GM23248 (cell line): Measurements from ENCODE around the gene UGT1A10. TPM values are rescaled to one million over a fixed set of nuclear protein-coding genes. Genes with fewer than 3 reads are reported as not detected.
"Not testable (repeated sequence)": the region's sequence is repeated elsewhere in the genome, so short reads cannot be mapped to it uniquely, and the experiment has no call there.

Source experiments
- DNase-seq: peaks from one replicate; pipeline ENCODE4 v3.0.0-alpha.2; 2015
- H2AFZ ChIP-seq: fragments of 200-600 bp; sonication (generic); 2 replicates; pipeline ENCODE4 v1.6.1; 2016; ENCODE audit warnings: antibody characterized with exemption
- H3F3A ChIP-seq: fragments of 200-600 bp; sonication (generic); 2 replicates; pipeline ENCODE4 v1.6.1; 2016; ENCODE audit warnings: mild to moderate bottlenecking, antibody characterized with exemption, mixed run types; ENCODE audit not compliant: insufficient read depth
- H3K27ac ChIP-seq: fragments of 200-600 bp; sonication (generic); 2 replicates; pipeline ENCODE4 v1.5.1; 2016; ENCODE audit warnings: mild to moderate bottlenecking
- H3K27me3 ChIP-seq: fragments of 200-600 bp; sonication (generic); replicated peaks from 2 replicates; pipeline ENCODE4 v1.6.1; 2016; ENCODE audit warnings: mild to moderate bottlenecking; ENCODE audit not compliant: insufficient read depth
- H3K36me3 ChIP-seq: fragments of 200-600 bp; sonication (generic); 2 replicates; pipeline ENCODE4 v1.6.1; 2016; ENCODE audit warnings: low read depth, mild to moderate bottlenecking
- H3K4me1 ChIP-seq: fragments of 200-600 bp; sonication (generic); 2 replicates; pipeline ENCODE4 v1.6.1; 2016; ENCODE audit warnings: mild to moderate bottlenecking; ENCODE audit not compliant: insufficient read depth
- H3K4me2 ChIP-seq: fragments of 200-600 bp; sonication (generic); one replicate; pipeline ENCODE4 v1.6.1; 2016; ENCODE audit warnings: mild to moderate bottlenecking; ENCODE audit not compliant: unreplicated experiment
- H3K4me3 ChIP-seq: fragments of 200-600 bp; sonication (generic); 2 replicates; pipeline ENCODE4 v1.5.1; 2016; ENCODE audit warnings: mild to moderate bottlenecking
- H3K79me2 ChIP-seq: fragments of 200-600 bp; sonication (generic); 2 replicates; pipeline ENCODE4 v1.6.1; 2016; ENCODE audit warnings: mild to moderate bottlenecking; ENCODE audit not compliant: insufficient read depth
- H3K9ac ChIP-seq: fragments of 200-600 bp; sonication (generic); 2 replicates; pipeline ENCODE4 v1.6.1; 2016; ENCODE audit warnings: mild to moderate bottlenecking
- H3K9me2 ChIP-seq: fragments of 200-600 bp; sonication (generic); 2 replicates; pipeline ENCODE4 v1.6.1; 2016; ENCODE audit warnings: mixed run types, mild to moderate bottlenecking, moderate library complexity; ENCODE audit not compliant: insufficient read depth
- H3K9me3 ChIP-seq: fragments of 200-600 bp; sonication (generic); one replicate; pipeline ENCODE4 v1.6.1; 2017; ENCODE audit warnings: low read depth
- H4K20me1 ChIP-seq: fragments of 200-600 bp; sonication (generic); 2 replicates; pipeline ENCODE4 v1.6.0; 2016; ENCODE audit not compliant: insufficient read depth
- EZH2 ChIP-seq: fragments of 200-600 bp; sonication (generic); IDR thresholded peaks from 2 replicates; pipeline ENCODE4 v1.6.1; 2018; ENCODE audit warnings: antibody characterized with exemption, mild to moderate bottlenecking; ENCODE audit not compliant: insufficient read depth, poor library complexity, severe bottlenecking
- EZH2phosphoT487 ChIP-seq: fragments of 200-600 bp; sonication (generic); IDR thresholded peaks from 2 replicates; pipeline ENCODE4 v1.6.1; 2018; ENCODE audit warnings: antibody characterized with exemption, moderate library complexity, mild to moderate bottlenecking, low read depth; ENCODE audit not compliant: insufficient read depth
- WGBS, 2 experiments: methylation state at CpG; one replicate each; pipeline ENCODE4 v1.1.6; 2015 to 2017; ENCODE audit warnings: low lambda C conversion rate in 2 of 2, low coverage in 1 of 2; ENCODE audit errors: missing lambda C conversion rate in 2 of 2; 5-methylcytosine and 5-hydroxymethylcytosine counted together
- in situ Hi-C: fragments of 300-500 bp; cut with MboI; formaldehyde crosslinking; loops from 2 replicates; pipeline ENCODE4 v1.15.0; 2020
- polyA plus RNA-seq: library from polyadenylated mRNA; unstranded; fragments of >200 nt; fragmentation: Nextera tagmentation; extraction: Ambion mirVana; gene quantifications from 2 replicates; pipeline ENCODE4 v1.2.1, GENCODE V29; 2016
- total RNA-seq: library from RNA; depleted of rRNA; stranded (reverse); fragments of >200 nt; shearing (Covaris generic); gene quantifications from 2 replicates; pipeline ENCODE4 v1.2.3, GENCODE V29; 2014

The UGT1A10 gene
- total and polyA plus RNA-seq, 2 experiments from 2014 or later: not detected

GRCh38 chr2:233627331-233628025 is 8.8 kb upstream of the UGT1A10 start:
- in situ Hi-C loops: no loop called here
- no peak for DNase-seq
- Histone ChIP-seq H3K4me2 (no peak overlapping the region), H3K27ac (no peak overlapping the region), H3K9me2 (no peaks in the 10 kb centered on the region), H3F3A (no peaks in the 10 kb centered on the region), H3K9ac (no peak overlapping the region), H4K20me1 (no peaks in the 10 kb centered on the region), H3K9me3 (no peaks in the 10 kb centered on the region), H3K79me2 (no peaks in the 10 kb centered on the region), H3K27me3 (no peaks in the 10 kb centered on the region), H3K4me1 (no peaks in the 10 kb centered on the region), H3K36me3 (no peaks in the 10 kb centered on the region), H2AFZ (no peak overlapping the region), H3K4me3 (no peak overlapping the region)
- TF ChIP-seq EZH2phosphoT487 (no peak), EZH2 (no peak)
- WGBS, 2 experiments: 9 to 12% methylated on average over 5 of the region's 5 CpGs

- Histone ChIP-seq H3K27ac (no peak overlapping the region), H3K27me3 (no peaks in the 10 kb centered on the region; the same call in 1 of the 2 replicates), H3K9me3 (no peaks in the 10 kb centered on the region), H3F3A (no peaks in the 10 kb centered on the region), H3K4me1 (no peaks in the 10 kb centered on the region), H3K9me2 (no peaks in the 10 kb centered on the region), H3K4me2 (no peak overlapping the region), H3K79me2 (no peaks in the 10 kb centered on the region), H2AFZ (no peak overlapping the region), H4K20me1 (no peaks in the 10 kb centered on the region), H3K36me3 (no peaks in the 10 kb centered on the region), H3K4me3 (no peak overlapping the region), H3K9ac (no peak overlapping the region)
- WGBS, 2 experiments: 17 to 25% methylated on average over 5 of the region's 5 CpGs
- in situ Hi-C loops: no loop called here
- no peak for TF ChIP-seq EZH2
- no peak for TF ChIP-seq EZH2phosphoT487
- no peak for DNase-seq
Measured at GRCh38 chr2:233638836-233639235, 2.6 kb downstream of the UGT1A10 start.

- Histone ChIP-seq H3K27ac (no peak overlapping the region), H3K27me3 (no peaks in the 10 kb centered on the region; the same call in 1 of the 2 replicates), H3F3A (no peaks in the 10 kb centered on the region), H3K9me3 (no peaks in the 10 kb centered on the region), H3K4me2 (no peak overlapping the region), H3K9ac (no peak overlapping the region), H3K36me3 (no peaks in the 10 kb centered on the region), H3K9me2 (no peaks in the 10 kb centered on the region), H4K20me1 (no peaks in the 10 kb centered on the region), H2AFZ (no peak overlapping the region), H3K79me2 (no peaks in the 10 kb centered on the region), H3K4me3 (no peak overlapping the region), H3K4me1 (no peaks in the 10 kb centered on the region)
- DNase-seq: no peak
- no peak for TF ChIP-seq EZH2phosphoT487
- no peak for TF ChIP-seq EZH2
- in situ Hi-C loops: no loop called here
Measured at GRCh38 chr2:233639860-233640259, 3.6 kb downstream of the UGT1A10 start.

GRCh38 chr2:233643128-233643527 is 6.9 kb downstream of the UGT1A10 start:
- H2AFZ ChIP-seq: no peak overlapping the region
- H3K4me3 ChIP-seq: no peak overlapping the region
- no peaks in the 10 kb centered on the region for H3K9me3 ChIP-seq
- in situ Hi-C loops: no loop called here
- H3K79me2 ChIP-seq: no peaks in the 10 kb centered on the region
- H4K20me1 ChIP-seq: no peaks in the 10 kb centered on the region
- H3K27ac ChIP-seq: no peak overlapping the region
- H3K4me1 ChIP-seq: no peaks in the 10 kb centered on the region
- peak; percentile 1 for DNase-seq
- H3K4me2 ChIP-seq: no peak overlapping the region
- H3F3A ChIP-seq: no peaks in the 10 kb centered on the region
- no peak for TF ChIP-seq EZH2
- no peak for TF ChIP-seq EZH2phosphoT487
- H3K36me3 ChIP-seq: no peaks in the 10 kb centered on the region
- H3K27me3 ChIP-seq: no peaks in the 10 kb centered on the region
- no peaks in the 10 kb centered on the region for H3K9me2 ChIP-seq
- 45 to 59% methylated on average over 1 of the region's 1 CpG for WGBS, 2 experiments
- no peak overlapping the region for H3K9ac ChIP-seq

- H3K9ac ChIP-seq, H2AFZ ChIP-seq, H3F3A ChIP-seq, H3K36me3 ChIP-seq, in situ Hi-C loops, H3K9me2 ChIP-seq, H4K20me1 ChIP-seq, DNase-seq, H3K4me2 ChIP-seq, H3K27ac ChIP-seq, H3K27me3 ChIP-seq, H3K4me3 ChIP-seq, H3K4me1 ChIP-seq, H3K9me3 ChIP-seq, H3K79me2 ChIP-seq: not testable (repeated sequence)
- WGBS, 2 experiments: 11 to 19% methylated on average over 3 of the region's 3 CpGs
Measured at GRCh38 chr2:233646033-233646432, 9.8 kb downstream of the UGT1A10 start.
